CD4-positive, alpha-beta T cell treated with Interleukin-2 at 100 ng/mL for 4 hours (primary cell): ENCODE measurements around the gene EIF3I.
A peak's percentile ranks its signal among the peaks of the same experiment; 100 is the strongest.

Experiments used
- DNase-seq: peaks from one replicate; pipeline ENCODE4 v3.0.0-alpha.2; 2020; ENCODE audit warnings: low spot score

EIF3I gene

DNA sequence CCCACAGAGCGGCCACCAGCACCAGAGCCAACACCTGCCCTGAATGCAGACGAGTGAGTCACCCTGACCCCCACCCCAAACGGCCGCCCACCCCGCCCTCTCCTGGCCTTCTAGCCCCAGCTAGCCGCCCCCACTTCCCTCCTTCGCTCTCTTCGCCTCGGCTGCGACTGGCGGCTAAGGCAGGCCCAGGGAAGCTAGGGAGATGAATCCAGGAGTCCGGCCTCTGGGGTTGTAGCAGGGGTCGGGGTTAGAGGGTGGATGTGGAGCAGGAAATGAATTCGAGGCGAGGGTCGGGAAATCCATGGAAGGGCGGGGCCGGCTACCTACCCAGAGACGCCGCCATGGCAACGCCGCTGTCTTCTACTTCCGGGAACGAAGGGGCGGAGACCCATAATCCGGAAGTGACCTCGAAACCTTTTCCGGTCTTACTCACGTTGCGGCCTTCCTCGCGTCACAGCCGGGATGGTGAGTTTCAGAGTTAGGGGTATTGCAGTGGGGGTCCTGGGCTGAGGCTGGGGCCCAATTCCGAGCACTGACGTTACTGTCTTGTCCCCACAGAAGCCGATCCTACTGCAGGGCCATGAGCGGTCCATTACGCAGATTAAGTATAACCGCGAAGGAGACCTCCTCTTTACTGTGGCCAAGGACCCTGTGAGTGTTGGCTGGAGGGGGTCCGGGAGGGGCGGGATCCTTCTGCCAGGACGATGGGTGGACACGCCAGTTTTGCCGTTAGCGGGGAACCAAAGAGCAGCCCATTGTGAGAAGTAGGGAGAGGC is at the start of gene EIF3I, which contains the start of gene TMEM234:
Gene EIF3I, plus strand, starts transcription at position 428 of the 776 bp plus-strand sequence. Its CDS starts 35 bp downstream, at position 463.
Gene TMEM234, minus strand, starts transcription at position 374 of the 776 bp plus-strand sequence. Its CDS starts 31 bp downstream, at position 343.
- DNase-seq: peak; percentile 93

DNA sequence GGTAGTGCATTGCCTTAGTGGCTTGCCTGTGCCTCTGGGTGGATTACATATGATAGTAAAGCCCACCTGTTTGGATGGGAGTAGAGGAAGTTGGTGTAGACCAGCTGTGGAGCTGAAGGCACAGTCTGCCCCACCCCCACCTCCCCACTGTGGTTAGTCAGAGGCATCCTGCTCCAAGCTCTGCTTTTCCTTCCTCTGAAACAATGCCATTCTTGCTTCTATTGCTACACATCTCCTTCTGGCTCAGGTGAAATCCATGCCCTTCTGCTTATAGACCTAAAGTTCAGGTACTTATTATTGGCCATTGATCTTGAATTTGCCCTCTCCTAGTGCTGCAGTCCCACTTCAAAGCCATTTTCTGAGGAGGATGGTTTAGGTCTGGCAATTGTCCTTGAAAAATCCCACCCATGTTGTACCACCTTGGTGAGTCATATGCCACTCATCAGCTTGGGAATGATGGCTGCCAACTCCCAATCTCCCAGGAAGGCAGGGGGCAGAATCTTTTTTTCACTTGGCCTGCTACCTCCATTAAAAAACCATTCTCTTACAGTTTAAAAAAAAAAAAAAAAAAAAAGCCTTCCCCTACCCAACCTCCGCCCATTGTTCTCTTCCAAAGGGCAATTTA is 49.5 kb upstream of the EIF3I start:
- DNase-seq: no peak

DNA sequence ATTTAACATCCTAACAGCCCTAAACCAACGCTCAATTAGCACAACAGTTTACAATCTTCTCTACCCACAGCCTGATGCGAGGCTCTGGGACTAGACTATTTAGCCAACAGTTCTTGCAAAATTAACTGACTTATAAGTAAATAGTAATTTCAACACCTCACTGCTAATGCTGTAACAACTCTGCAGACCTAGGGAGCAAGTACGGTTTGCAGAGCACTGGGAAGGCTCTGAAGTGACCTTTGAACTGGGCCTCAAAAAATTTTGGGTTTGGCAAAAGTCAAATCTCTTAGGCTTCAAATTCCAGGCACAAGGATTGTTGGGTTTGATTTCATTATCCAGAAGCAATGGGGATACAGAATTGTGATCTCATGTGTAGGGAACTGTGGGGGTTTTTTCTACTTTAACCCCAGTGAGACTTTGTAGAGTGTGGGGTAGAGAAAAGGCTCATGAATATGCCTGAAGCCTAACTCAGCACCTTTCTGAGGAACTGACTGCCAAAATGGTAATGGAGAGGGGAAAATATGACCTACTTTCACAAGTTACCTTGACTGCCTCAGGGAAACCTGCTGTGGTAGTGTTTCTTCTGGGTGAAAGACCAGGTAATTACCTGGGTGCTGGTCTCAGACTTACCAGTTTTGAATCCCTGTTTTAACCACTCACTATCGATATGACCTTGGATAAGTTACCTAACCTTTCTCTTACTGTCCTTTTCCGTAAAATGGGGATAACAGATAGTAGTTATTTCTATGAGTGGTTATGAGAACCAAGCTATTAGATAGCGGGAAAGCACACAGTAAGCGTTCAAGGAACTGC is 43.6 kb upstream of the EIF3I start:
- no peak for DNase-seq

DNA sequence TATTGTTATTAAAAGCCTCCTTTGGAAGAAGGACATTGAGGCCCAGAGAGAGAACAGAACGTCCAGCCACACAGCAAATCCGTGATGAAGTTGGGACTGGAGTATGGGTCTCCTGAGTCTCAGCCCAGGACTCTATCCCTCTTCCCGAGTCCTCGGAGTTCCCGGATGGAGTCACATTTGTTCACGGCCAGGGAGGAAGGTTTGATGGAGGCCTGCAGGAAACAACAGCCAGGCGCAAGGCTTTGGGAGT is 43.1 kb upstream of the EIF3I start:
- no peak for DNase-seq

DNA sequence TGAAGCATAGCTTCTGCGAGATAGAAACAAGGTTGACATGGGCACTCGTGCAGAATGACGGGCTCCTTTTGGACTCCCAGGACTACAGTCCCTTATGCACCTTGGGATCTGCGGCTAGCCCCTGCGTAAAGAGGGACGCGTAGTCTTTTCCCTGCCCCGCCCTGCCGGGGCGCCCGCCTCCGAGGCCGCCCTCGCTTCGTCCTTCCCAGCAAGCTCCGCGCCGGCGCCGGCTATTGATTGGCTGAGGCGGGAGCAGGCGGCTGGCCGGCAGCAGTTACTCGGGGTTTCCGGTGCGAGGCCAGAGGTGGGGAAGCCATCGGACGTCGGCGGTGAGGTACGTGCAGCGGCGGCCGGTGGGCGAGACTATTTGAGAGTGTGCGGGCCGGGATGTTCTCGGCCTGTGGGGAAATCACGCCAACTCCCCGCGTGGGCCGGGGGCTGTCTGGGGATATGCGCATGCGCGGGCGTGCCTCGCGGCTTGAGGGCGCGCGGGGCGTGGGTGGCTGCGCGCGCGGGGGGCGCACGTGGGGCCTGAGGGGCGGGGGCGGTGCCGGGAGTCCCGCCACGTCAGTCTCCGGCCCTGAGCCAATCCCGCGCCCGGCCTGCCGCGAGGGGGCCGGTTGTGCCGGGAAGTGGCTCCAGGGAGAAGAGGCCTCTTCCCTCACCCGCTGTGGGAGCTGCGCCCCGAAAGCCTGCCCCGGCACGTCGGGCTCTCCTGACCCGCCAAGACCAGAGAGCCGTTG is 42.6 kb upstream of the EIF3I start, which contains the start of gene TXLNA:
Gene TXLNA, plus strand, starts transcription at position 233 of the 743 bp plus-strand sequence. CDS start 671 bp downstream, outside the sequence.
- peak; percentile 89 for DNase-seq

DNA sequence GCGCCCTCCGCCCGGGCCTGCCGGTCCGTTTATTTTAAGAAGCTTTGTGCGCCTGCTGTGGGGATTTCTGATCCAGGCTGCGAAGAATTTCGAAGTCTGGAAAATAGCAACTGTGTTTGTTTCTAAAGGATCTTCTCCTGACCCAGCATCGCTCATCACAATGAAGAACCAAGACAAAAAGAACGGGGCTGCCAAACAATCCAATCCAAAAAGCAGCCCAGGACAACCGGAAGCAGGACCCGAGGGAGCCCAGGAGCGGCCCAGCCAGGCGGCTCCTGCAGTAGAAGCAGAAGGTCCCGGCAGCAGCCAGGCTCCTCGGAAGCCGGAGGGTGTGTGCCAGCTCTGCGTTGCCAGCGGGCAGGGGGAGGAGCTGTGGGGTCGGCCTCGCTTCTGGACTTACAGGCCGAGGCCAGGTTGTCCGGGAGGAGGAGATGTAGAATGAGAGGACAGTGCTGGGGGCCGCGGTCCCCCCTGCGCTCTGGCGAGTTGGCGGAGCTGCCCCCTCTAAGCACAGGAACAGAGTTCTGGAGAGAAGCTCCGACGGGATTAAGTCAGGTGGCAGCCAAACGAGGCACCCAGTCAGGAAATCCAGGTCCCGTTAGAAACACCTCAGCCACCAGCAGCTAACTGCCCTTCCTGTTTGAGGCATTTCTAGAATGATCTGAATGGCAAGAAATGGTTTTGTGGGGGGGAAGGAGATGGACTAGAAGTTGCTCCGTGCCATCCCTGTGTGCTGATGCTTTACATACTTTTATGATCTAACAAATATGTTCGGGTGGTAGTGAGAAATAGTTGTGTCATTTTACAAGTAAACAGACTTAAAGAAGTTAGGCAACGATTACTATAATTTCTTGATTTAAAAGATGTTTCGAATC is 41.8 kb upstream of the EIF3I start:
- DNase-seq: peak; percentile 24

DNA sequence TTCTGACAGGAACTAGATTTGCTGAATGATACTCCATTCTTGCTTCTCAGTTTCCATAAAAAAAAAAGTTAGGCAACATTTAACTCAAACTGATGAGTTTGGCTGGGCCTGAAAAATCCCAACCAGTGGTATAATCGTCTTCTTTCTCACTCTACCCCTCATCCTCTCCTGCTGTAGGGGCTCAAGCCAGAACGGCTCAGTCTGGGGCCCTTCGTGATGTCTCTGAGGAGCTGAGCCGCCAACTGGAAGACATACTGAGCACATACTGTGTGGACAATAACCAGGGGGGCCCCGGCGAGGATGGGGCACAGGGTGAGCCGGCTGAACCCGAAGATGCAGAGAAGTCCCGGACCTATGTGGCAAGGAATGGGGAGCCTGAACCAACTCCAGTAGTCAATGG is 41.1 kb upstream of the EIF3I start:
- no peak for DNase-seq

DNA sequence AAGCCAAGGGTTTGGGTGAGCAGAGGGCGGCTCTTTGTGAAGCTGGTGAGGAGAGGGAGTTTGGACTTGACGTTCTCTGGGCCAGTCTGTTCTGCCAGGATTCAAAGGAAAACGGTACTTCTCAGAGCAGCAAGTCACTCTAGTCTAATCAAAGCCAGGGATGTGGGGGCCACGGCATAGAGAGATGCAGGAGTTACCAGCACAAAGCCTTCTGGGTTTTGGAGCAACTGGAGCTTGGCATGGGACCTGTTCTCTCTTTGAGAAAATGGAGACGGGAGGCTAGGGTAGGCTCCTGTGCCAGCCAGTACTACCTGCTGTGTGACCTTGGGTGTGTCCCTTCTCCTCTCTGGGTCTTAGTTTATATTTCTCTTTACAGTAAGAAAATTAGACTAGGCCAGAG is 40.6 kb upstream of the EIF3I start:
- no peak for DNase-seq

DNA sequence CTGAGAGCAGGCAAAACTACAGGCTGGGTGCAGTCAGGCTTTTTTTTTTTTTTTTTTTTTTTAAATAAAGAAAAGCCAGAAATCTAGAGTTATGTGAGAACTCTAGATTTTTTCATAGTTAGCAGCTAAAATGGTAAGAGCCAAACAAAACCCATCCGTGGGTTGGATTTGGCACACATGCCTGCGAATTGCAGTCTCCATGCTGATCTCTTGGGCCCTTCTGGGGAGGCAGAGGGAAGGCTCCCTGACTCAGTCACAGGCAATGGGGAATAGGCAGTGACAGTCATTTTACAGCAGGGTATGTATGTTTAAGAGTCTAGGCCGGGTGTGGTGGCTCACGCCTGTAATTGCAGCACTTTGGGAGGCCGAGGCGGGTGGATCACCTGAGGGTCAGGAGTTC is 40.1 kb upstream of the EIF3I start:
- DNase-seq: no peak

DNA sequence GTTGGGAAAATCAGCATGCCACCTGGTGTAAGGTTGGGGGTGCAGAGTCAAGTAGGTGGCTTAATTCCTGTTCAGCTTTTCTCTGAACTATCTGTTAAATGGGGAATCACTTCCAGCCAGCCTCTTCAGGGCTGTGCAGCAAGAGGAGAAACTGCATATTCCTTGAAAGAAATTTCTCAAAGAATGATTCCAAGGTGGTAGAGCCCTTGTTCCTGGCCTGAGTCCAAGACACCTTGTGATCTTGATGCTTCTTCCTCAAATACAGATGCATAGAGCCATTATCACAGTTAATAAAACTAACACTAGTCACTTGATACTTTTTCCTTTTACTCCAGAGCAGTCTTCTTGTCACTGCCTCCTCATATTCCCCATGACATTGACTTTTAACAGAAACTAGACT is 37.6 kb upstream of the EIF3I start:
- no peak for DNase-seq

DNA sequence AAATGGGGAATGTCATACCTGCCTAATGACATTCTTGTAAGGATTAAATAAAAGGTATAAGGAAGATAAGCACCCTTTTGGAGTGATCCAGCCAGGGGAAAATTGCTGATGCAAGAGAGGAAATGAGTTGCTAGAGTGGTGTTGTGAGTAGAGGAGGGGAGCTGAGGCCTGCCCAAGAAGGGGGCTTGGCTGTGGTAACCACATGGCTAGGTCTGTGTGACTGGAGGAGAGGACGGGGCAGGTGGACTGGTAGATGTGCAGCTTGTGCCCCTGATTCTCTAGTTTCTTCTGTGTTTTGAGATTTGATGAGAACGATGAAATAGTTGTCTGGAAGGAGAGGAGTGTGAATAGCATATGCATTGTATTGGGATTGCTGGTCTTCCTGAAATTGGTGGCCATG is 36.1 kb upstream of the EIF3I start:
- DNase-seq: no peak

DNA sequence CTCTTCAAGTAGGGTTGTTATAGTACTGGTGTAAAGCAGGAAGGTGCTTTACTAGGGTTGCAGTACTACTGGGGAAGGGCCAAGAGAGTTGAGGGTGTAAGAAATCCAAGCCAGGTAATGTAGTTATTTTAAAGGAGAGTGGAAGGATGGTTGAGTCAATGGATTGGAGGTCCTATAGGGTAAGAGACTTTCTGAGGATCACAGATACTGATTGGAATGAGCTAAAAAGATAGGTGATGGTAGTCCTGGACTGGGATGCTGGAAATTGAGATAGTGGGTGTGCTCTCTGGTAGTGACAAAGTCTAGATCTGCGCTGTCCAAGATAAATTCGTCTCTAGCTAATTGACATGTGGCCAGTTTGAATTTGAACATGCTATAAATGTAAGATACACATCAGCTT is 35.7 kb upstream of the EIF3I start:
- DNase-seq: no peak

DNA sequence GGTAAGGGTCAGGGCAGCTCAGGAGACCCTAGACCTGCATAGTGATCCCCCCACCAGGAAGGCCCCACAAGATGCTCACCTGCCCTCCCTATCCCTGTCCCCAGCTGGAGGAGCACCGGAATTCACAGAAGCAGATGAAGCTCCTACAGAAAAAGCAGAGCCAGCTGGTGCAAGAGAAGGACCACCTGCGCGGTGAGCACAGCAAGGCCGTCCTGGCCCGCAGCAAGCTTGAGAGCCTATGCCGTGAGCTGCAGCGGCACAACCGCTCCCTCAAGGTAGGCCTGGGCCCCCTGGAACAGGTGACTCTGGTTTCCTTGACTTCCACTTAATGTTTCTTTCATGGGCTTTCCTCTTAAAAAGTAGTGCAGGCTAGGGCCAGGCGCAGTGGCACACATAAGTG is 34.4 kb upstream of the EIF3I start:
- no peak for DNase-seq

DNA sequence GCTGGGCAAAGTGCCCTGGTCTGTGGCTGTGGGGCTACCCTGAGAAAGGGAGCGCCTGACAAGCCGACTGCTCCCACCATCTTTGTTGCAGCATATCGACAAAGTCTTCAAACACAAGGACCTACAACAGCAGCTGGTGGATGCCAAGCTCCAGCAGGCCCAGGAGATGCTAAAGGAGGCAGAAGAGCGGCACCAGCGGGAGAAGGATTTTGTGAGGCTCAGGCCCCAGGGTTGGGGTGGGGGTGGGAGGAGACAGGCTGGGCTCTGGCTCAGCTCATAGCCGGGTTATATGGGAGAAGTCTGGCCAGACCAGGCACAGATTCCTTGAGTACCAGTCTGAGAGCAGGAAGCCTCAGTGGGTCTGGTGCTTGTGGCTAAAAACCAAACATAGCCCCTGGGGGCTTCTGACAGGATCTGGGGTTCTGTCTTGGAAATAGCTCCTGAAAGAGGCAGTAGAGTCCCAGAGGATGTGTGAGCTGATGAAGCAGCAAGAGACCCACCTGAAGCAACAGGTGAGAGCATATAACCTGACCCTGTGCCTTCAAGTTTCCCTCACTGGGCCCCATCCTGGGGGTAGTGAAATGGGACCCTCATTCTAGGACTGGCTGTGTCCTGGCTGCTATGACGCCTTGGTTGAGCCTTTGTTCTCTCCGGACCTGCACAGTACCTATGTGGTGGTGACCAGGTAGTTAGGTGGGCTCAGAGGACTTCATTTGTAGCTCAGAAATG is 29.8 kb upstream of the EIF3I start:
- no peak for DNase-seq

DNA sequence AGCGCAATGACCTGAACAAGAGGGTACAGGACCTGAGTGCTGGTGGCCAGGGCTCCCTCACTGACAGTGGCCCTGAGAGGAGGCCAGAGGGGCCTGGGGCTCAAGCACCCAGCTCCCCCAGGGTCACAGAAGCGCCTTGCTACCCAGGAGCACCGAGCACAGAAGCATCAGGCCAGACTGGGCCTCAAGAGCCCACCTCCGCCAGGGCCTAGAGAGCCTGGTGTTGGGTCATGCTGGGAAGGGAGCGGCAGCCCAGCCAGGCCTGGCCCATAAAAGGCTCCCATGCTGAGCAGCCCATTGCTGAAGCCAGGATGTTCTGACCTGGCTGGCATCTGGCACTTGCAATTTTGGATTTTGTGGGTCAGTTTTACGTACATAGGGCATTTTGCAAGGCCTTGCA is 27.2 kb upstream of the EIF3I start:
- no peak for DNase-seq

DNA sequence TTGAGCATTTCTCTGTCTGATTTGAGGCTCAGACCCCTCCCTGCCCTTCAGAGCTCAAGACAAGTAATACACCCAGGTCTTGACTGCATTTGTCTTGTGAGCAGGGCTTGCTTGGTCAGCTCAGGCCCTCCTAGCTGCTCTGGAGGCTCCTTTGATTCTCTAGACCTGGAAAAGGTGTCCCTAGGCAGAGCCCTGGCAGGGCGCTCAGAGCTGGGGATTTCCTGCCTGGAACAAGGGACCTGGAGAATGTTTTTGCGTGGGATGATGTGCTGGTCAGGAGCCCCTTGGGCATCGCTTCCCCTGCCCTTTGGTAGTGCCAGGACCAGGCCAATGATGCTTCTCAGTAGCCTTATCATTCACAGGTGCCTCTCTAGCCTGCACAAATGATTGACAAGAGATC is 26.7 kb upstream of the EIF3I start:
- no peak for DNase-seq

DNA sequence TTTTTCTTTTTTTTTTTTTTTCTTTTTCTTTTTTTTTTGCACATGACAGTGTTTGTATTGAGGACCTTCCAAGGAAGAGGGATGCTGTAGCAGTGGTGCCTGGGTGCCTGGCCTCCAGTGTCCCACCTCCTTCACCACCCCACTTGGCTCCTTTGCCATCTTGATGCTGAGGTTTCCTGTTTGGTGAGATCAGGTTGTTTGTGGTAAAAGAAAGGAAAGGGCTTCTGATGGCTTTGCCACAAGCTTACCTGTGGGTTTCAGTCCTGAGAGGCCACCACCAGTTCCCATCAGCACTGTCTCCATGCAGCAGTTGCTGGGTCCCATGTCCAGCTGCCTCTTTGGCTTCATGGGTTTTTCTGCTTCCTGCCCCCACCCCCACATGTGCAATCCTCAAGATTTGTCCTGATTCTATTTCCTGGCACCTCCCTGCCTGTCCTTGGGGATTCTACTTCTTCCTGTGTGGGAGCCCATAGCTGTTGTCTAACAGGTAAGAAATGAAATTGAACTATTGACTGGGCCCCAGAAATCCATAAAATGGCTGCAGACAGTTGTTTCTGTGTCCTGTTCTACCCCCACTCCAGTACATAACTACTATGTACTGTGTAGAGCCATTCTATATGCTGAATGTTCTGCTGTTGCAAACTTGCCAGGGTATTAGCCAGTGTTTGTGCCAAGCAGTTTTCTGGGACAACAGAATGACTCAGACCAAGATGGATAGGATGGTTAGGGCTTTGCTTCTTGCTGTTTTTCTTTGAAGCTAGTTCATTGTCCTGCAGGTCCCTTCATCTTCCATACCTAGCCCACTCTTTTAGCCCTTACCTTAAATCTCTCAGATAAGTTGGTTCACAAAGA is 26.0 kb upstream of the EIF3I start:
- DNase-seq: peak; percentile 26

DNA sequence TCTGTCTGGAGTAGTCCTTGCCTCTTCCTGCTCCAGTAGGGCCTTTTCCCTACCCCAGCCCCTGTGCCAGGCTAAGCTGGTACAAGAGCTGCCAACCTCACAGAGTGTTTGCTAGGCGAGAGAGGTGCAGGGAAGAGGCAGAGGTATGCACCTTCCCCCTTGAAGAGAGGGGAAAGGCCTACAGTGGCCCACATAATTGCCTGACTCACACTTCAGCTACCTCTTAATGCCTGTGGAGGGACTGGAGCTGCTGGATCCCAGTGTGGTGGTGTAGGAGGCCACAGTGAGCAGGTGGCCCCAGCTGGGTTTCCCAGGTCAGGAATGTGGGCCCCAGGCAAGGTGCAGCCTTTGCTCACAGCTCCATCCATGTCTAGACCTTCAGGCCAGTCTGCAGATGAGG is 25.1 kb upstream of the EIF3I start:
- no peak for DNase-seq

DNA sequence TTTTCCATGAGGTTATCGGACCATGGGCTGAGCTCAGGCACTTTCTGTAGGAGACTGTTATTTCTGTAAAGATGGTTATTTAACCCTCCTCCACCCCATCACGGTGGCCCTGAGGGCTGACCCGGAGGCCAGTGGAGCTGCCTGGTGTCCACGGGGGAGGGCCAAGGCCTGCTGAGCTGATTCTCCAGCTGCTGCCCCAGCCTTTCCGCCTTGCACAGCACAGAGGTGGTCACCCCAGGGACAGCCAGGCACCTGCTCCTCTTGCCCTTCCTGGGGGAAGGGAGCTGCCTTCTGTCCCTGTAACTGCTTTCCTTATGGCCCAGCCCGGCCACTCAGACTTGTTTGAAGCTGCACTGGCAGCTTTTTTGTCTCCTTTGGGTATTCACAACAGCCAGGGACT is 24.4 kb upstream of the EIF3I start:
- no peak for DNase-seq
